Kidney epithelial cell (primary cell): ENCODE data around the gene TMEM8B. TPM values are rescaled to one million over a fixed set of nuclear protein-coding genes. Genes with fewer than 3 reads are reported as not detected.

Experiments used
- DNase-seq: peaks from one replicate; pipeline ENCODE4 v3.0.0-alpha.2; 2010; ENCODE audit warnings: low read depth
- H3K27me3 ChIP-seq: 2 replicates; pipeline ENCODE4 v1.6.0; 2011; ENCODE audit warnings: low read length; ENCODE audit not compliant: control insufficient read depth, insufficient read depth
- H3K36me3 ChIP-seq: 2 replicates; pipeline ENCODE4 v1.5.1; 2011; ENCODE audit warnings: low read length; ENCODE audit not compliant: control insufficient read depth, insufficient read depth
- H3K4me3 ChIP-seq: 2 replicates; pipeline ENCODE4 v1.5.1; 2011; ENCODE audit warnings: low read depth, mild to moderate bottlenecking, control low read depth, low read length
- CTCF ChIP-seq: IDR thresholded peaks from 2 replicates; pipeline ENCODE4 v1.5.1; 2011; ENCODE audit warnings: mild to moderate bottlenecking, moderate library complexity, low read length, control low read depth, inconsistent platforms; ENCODE audit not compliant: insufficient read depth, poor library complexity, severe bottlenecking
- total RNA-seq: library from RNA; depleted of rRNA; stranded (reverse); fragments of >200 nt; gene quantifications from 2 replicates; pipeline ENCODE4 v1.2.3, GENCODE V29; 2015

TMEM8B gene
- total RNA-seq, 1 donor from 2014 or later: 5.9 TPM

GRCh38 chr9:35840881-35841644 lies 12.0 kb downstream of the TMEM8B start:
- no peak overlapping the region for H3K4me3 ChIP-seq
- no peaks in the 10 kb centered on the region for H3K36me3 ChIP-seq
- no peaks in the 10 kb centered on the region for H3K27me3 ChIP-seq
- no peak for DNase-seq
- TF ChIP-seq CTCF: no peak

GRCh38 chr9:35841645-35841900 lies 12.5 kb downstream of the TMEM8B start:
- H3K36me3 ChIP-seq: no peaks in the 10 kb centered on the region
- no peak overlapping the region for H3K4me3 ChIP-seq
- no peaks in the 10 kb centered on the region for H3K27me3 ChIP-seq
- no peak for DNase-seq
- no peak for TF ChIP-seq CTCF

GRCh38 chr9:35842020-35842745 lies 13.2 kb downstream of the TMEM8B start:
- Histone ChIP-seq H3K4me3 (no peak overlapping the region), H3K27me3 (no peaks in the 10 kb centered on the region), H3K36me3 (peaks cover 2% of the 10 kb centered on the region)
- TF ChIP-seq CTCF: no peak
- no peak for DNase-seq

- Histone ChIP-seq H3K27me3 (no peaks in the 10 kb centered on the region), H3K36me3 (peaks cover 2% of the 10 kb centered on the region), H3K4me3 (no peak overlapping the region)
- DNase-seq: no peak
- no peak for TF ChIP-seq CTCF
Observed at GRCh38 chr9:35842795-35843194, 13.8 kb downstream of the TMEM8B start.

- H3K27me3 ChIP-seq: no peaks in the 10 kb centered on the region
- no peak overlapping the region for H3K4me3 ChIP-seq
- TF ChIP-seq CTCF: no peak
- H3K36me3 ChIP-seq: peaks cover 2% of the 10 kb centered on the region
- peak; percentile 49 for DNase-seq
Observed at GRCh38 chr9:35844628-35845270, 15.7 kb downstream of the TMEM8B start.
